Measurements from ENCODE around the gene C11orf21.

C11orf21 gene

DNA sequence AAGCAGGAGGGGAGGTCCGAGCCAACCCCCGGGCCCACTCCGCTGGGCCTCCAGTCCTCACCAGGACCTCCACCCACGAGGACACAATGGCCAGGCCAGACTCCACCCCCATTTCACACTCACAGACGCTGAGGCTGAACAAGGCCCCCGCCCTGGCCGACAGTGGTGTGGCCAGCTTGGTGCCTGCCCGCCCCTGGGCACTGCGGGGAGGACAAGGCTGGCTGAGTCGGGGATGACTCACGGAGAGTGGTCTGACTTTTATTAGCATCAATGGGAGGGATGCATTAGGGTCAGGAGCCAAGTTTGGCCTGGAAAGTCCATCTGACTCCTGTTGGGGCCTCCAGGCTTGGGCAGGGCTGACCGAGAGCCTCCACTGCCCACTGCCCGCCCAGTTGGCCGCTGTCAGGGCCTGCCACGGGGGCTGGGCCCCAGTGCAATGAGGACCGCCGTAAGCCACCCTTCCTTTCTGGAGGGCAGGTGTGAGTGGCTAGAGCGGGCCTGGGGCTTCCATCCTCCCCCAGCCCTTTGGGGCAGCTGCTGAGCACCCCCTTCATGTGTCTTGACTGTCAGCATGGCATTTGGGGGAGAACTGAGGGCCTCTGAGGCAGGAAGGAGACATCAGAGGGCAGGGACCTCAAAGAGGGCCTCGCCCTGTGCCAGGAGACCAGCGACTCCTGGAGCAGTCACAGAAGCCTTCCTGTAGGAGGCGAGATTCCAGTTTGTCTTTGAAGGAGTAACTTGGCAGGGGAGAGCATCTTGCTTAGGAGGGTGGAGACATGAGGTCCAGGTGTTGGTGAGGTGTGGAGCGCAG is 10.7 kb upstream of the C11orf21 start:
- TF ChIP-seq, protein P1, sequence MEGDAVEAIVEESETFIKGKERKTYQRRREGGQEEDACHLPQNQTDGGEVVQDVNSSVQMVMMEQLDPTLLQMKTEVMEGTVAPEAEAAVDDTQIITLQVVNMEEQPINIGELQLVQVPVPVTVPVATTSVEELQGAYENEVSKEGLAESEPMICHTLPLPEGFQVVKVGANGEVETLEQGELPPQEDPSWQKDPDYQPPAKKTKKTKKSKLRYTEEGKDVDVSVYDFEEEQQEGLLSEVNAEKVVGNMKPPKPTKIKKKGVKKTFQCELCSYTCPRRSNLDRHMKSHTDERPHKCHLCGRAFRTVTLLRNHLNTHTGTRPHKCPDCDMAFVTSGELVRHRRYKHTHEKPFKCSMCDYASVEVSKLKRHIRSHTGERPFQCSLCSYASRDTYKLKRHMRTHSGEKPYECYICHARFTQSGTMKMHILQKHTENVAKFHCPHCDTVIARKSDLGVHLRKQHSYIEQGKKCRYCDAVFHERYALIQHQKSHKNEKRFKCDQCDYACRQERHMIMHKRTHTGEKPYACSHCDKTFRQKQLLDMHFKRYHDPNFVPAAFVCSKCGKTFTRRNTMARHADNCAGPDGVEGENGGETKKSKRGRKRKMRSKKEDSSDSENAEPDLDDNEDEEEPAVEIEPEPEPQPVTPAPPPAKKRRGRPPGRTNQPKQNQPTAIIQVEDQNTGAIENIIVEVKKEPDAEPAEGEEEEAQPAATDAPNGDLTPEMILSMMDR (conservative IDR thresholded peaks at IDR 0.05; ENCODE audit: low read depth, low read length) = no peak
- no peak overlapping the region for H3K4me3 ChIP-seq (ENCODE audit: low read depth, low read length)
- peak; percentile 10 for DNase-seq (ENCODE audit: low read depth)

DNA sequence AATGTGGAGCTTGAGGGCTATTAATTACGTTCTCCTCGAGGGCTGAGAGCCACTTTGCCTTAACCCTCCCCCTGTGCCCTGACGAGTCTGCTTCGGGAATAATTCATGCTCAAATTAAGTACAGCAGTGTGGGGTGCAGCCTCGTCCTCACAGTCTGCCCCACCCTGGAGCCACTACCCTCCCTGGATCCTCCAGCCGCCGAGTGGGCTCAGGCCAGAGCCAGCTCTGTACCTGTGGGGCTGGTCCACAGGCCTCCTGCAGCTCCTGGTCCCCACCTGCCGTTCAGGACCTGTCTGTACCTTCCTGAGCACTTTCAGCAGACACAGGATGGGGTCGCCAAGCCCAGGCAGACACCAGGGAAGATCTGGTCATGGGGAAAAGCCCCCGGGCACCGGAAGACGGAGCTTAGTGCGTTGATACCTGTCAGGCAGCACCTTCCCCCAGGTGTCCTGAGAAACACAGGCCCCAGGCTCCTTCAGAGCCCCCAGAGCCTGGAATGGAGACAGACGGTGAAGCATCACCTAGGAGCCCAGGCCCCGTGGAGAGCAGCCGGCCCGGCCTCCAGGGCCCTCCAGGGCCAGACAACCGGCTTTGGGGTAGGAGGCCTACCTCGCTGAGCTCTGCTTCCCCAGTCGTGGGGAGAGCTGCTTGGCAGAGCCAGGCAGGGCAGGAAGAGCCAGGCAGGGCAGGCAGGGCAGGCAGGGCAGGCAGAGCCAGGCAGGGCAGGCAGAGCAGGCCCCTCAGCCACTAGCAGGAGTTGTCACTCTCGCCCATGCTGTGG is 9.8 kb upstream of the C11orf21 start:
- no peak overlapping the region for H3K4me3 ChIP-seq (ENCODE audit: low read depth, low read length)
- no peak for DNase-seq (ENCODE audit: low read depth)
- TF ChIP-seq, protein P1 (conservative IDR thresholded peaks at IDR 0.05; ENCODE audit: low read depth, low read length) = no peak

DNA sequence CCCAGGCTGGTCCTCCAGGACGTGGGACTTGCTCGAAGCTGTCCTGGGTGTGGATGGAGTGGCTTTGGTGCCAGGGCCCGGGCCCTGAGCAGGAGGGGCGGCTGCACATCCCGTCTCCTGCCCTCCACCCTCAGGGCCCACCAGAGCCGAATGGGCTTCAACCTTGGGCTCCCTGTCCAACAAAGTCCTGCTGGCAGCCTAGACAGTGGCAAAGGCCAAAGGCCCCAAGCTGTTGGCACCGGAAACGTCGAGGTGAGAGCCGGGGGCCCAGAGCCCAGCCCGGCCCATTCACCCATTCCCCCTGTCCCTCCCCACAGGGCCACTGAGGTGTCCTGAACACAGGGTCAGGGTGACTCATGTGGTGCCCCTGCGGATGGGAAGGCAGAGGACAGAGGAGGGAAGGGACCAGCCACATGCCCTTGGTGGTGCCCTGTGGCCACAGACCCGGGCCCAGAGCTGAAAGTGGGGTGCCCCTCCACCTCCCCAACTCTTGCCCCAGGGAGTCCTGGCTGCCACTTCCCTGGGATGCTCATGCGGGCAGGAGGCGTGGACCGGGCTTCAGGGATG is 9.2 kb upstream of the C11orf21 start:
- DNase-seq (ENCODE audit: low read depth) = no peak
- TF ChIP-seq, protein P1 (conservative IDR thresholded peaks at IDR 0.05; ENCODE audit: low read depth, low read length) = no peak
- H3K4me3 ChIP-seq (ENCODE audit: low read depth, low read length) = no peak overlapping the region

DNA sequence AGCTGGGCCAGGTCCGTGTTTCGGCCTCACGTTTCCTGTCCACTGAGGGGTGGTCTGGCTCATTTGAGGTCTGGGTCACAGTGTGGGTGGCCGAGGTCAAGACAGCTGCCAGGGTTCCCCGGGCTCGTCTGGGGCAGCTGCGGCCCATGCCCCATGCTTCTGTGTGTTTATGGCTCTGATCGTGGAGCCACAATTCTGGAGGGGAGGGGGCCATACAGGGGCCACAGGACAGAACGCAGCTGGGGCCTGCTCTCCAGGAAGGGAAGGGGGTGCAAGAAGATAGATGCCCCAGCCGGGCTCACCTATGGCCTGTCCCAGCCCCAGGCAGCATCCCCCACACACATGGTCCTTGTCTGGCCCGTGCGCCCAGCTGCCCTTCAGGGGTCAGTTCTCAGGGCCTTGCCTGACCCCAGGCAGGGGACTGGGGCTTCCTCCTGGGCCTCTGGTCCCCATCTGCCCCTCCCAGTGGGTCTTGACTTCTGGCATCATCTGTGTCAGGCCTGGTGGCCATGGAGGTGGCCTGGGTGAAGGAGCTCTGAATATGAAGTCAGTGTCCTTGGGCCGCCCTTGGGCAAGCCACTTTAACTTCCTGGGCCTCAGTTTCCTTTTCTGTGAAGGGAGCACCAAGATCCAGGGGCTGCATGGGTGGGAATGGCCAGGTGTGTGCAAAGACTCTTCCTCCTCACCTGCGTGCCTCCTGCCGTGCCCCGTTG is 8.5 kb upstream of the C11orf21 start:
- no peak for DNase-seq (ENCODE audit: low read depth)
- no peak overlapping the region for H3K4me3 ChIP-seq (ENCODE audit: low read depth, low read length)
- TF ChIP-seq, protein P1 (conservative IDR thresholded peaks at IDR 0.05; ENCODE audit: low read depth, low read length) = no peak

DNA sequence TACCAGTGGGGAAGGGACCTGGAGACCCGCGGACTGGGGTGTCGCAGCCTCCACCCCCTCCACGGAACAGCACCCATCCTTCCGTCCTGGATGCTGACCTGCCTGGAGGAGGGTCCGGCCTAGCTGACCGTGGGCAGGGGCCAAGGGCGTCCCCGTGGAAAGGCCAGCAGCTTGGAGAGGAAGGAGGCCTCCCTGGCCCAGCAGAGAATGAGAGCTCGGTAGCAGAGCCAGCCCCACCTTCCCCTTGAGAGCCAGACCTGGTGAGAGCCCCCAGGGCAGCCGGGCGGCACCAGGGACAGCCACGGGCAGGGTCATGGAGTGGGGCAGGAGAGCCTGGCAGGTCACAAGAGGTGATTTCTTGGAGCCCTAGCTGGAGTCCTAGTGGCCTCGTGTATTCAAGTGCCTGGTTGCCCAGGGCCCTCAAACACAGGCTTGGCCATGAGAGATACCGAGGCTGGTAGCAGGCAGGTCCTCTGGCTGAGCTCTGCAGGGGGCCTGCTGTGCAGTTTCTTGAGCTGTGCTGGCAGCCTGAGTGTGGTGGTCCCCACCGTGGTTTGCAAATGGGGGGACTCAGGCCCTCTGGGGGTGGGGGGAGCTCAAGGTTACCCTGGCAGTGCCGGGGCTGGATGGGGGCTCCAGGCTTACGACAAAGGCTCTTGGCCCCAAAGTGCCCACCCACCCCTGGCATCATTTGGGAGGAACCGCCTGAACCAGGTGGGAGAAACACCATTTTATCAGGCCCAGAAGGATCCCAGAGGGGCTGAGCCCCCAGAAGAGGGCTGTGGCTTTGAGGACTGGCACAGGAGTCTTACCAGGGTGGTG is 7.7 kb upstream of the C11orf21 start:
- TF ChIP-seq, protein P1 (conservative IDR thresholded peaks at IDR 0.05; ENCODE audit: low read depth, low read length) = no peak
- DNase-seq (ENCODE audit: low read depth) = no peak
- no peak overlapping the region for H3K4me3 ChIP-seq (ENCODE audit: low read depth, low read length)

DNA sequence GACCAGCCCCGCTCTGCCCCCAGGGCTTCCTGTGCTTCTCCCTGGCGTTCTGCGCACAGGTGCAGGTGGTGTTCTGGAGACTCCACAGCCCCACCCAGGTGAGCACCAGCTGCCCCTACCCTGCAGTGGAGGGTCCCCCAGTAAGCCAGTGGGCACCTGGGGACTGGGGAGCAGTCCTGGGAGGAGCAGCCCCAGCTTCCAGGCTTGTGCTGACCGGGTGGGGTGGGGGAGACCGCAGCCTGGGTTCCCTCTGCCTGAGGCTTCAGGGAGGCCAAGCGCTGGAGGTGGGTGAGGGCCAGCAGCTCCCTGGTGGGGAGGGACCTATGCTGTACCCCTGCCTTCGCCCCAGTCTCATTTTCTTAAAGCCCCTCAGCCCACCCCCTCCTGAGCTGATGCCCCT is 7.0 kb upstream of the C11orf21 start:
- TF ChIP-seq, protein P1 (conservative IDR thresholded peaks at IDR 0.05; ENCODE audit: low read depth, low read length) = no peak
- no peak overlapping the region for H3K4me3 ChIP-seq (ENCODE audit: low read depth, low read length)
- DNase-seq (ENCODE audit: low read depth) = no peak

Data from choroid plexus epithelial cell (primary cell).